ENCODE measurements around the gene SLC12A8. TPM values are rescaled to one million over a fixed set of nuclear protein-coding genes. Genes with fewer than 3 reads are reported as not detected.

SLC12A8 gene
- total and polyA plus RNA-seq, 9 of the 15 experiments (the other 6 are each of a cell fraction or from before 2014, with no cell fraction given), result 0.04 to 0.33 (median 0.09) TPM; not detected in 4

DNA sequence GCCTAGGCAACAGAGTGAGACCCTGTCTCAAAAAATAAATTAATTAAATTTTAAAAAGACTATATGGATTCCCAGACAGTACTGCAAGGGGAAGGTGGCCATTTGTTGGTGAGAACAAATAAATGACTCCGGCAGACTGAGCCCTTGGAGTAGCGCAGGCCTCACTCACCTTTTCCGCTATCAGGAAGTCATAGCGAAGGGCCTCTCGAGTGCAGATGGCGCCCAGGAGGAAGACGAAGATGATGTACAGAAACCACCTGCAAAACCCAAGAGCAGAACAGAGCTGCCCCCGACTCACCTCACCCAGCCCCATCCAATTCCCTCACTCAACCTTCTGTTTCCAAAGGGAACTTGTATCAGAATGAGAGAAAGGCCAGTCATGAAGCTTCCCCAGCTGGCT, 93.9 kb downstream of the SLC12A8 start (continued):
- TF ChIP-seq ZNF146 (CRISPR knock-in tag; IDR thresholded peaks at IDR 0.05; ENCODE audit: unreplicated experiment), result no peak
- no peak for TF ChIP-seq NONO (IDR thresholded peaks at IDR 0.05; ENCODE audit: low read depth in 2 of 2, low read length in 1 of 2)
- no peak for TF ChIP-seq KLF1 (tag; IDR thresholded peaks at IDR 0.05)
- no peak for TF ChIP-seq ZC3H4 (CRISPR knock-in tag; IDR thresholded peaks at IDR 0.05; ENCODE audit: borderline replicate concordance)

GRCh38 chr3:125117631-125118191, 94.8 kb downstream of the SLC12A8 start:
- in situ Hi-C loops (cut with MboI), result no loop called here
- 24% methylated on average over 4 of the region's 4 CpGs for WGBS (ENCODE audit: insufficient coverage, low coverage, missing lambda C conversion rate)
- H3K27ac ChIP-seq (ENCODE audit: extremely low read depth, low read depth, low read length), result no peak overlapping the region
- no peak overlapping the region for H3K4me3 ChIP-seq
- no peak for FAIRE-seq
- no peaks in the 10 kb centered on the region for H3K36me3 ChIP-seq (ENCODE audit: control insufficient read depth, insufficient read depth, low read length)
- no peak for TF ChIP-seq KDM4B (IDR thresholded peaks at IDR 0.05; ENCODE audit: borderline replicate concordance in 2 of 2, low read depth in 1 of 2)
- H3K27me3 ChIP-seq (ENCODE audit: control insufficient read depth in 2 of 2, insufficient read depth in 2 of 2, low read length in 2 of 2), result peaks cover 3 to 30% of the 10 kb centered on the region in 2 experiments; a peak in 3 of 5 replicates
- no peak overlapping the region for H3K4me2 ChIP-seq (ENCODE audit: insufficient read depth, low read length)
- intact Hi-C loops (cut with micrococcal nuclease), result no loop called here
- no TSS peak for BruUV-seq (replicated peaks)
- H3K9me1 ChIP-seq (ENCODE audit: control insufficient read depth, insufficient read depth, low read length), result no peaks in the 10 kb centered on the region
- POLR2A ChIA-PET, result interaction anchor here (0.6 kb wide), 1 partner anchor 472 kb away, joined by 4 read pairs; no protein-coding TSS in a partner anchor
- no peak overlapping the region for H2AFZ ChIP-seq (ENCODE audit: low read depth, low read length)
- no peak overlapping the region; a peak in 1 of 4 replicates for H3K9ac ChIP-seq (ENCODE audit: insufficient read depth in 1 of 2, low read depth in 2 of 2, low read length in 2 of 2)
- CTCF ChIA-PET (ENCODE audit: low intra/inter-chr PET ratio), result no interaction called here
- H4K20me1 ChIP-seq (replicated peaks; ENCODE audit: control insufficient read depth, insufficient read depth, low read length), result no peaks in the 10 kb centered on the region
- H3K79me2 ChIP-seq (ENCODE audit: control insufficient read depth, insufficient read depth, low read length), result no peaks in the 10 kb centered on the region
- no peaks in the 10 kb centered on the region for H3K9me3 ChIP-seq (replicated peaks; ENCODE audit: control insufficient read depth, insufficient read depth, low read depth, low read length)
- no peak for DNase-seq (ENCODE audit: extremely low read depth in 1 of 4, low spot score in 3 of 4)
- H3K4me1 ChIP-seq (replicated peaks in 1 of 2; ENCODE audit: control insufficient read depth in 2 of 2, insufficient read depth in 2 of 2, low read length in 2 of 2), result no peaks in the 10 kb centered on the region; a peak in 1 of 5 replicates
- ATAC-seq, result no peak
